Gastrocnemius medialis (tissue), 4 donors: Measurements from ENCODE around the gene EFCAB9.

Experiments used
- POLR2A ChIP-seq, 2 donors: fragments of 450-650 bp; IDR thresholded peaks; one replicate each; pipeline ENCODE4 v1.6.1; 2017; ENCODE audit warnings: antibody characterized with exemption in 2 of 2, mild to moderate bottlenecking in 2 of 2, moderate library complexity in 2 of 2
- TF ChIP-seq, protein P1 (sequence below), 5 experiments: fragments of 450-650 bp in 3 of 5; fragments of 200-600 bp in 2 of 5; sonication (generic) in 2 of 5; IDR thresholded peaks in 4 of 5; conservative IDR thresholded peaks in 1 of 5; 1 replicate in 4 of 5; 2 replicates in 1 of 5; pipeline ENCODE4 v1.5.1; 2016 to 2019; ENCODE audit warnings: antibody characterized with exemption in 5 of 5, mild to moderate bottlenecking in 3 of 5, moderate library complexity in 3 of 5

DNA sequence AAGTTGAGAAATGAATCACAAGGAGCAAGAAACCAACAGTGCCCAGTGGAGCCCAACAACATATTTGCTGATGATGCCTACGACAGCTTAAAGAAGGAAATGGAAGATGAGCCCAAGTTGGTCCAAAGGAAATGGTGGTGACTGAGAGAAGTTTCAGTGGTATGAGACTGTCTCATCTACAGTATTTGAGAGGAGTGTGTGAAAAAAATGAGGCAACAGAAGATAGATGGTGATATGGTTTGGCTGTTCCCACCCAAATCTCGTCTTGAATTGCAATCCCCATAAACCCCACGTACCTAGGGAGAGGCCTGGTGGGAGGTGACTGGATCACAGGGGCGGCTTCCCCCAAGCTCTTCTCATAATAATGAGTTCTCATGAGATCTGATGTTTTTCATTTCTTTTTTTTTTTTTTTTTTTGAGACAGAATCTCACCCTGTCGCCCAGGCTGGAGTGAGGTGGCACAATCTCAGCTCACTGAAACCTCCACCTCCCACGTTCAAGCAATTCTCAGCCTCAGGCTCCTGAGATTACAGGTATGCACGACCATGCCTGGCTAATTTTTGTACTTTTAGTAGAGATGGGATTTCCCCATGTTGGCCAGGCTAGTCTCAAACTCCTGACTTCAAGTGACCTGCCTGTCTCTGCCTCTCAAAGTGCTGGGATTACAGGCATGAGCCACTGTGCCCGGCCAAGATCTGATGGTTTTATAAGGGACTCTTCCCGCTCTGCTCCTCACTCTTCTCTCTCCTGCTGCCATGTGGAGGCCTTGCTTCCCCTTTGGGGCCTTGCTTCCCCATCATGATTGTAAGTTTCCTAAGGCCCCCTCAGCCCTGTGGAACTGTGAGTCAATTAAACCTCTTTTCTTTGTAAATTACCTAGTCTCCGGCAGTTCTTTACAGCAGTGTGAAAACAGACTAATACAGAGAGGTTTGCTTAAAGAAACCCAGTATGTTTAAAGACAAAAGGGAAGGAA lies 30.2 kb downstream of the EFCAB9 start:
- TF ChIP-seq, protein P1, sequence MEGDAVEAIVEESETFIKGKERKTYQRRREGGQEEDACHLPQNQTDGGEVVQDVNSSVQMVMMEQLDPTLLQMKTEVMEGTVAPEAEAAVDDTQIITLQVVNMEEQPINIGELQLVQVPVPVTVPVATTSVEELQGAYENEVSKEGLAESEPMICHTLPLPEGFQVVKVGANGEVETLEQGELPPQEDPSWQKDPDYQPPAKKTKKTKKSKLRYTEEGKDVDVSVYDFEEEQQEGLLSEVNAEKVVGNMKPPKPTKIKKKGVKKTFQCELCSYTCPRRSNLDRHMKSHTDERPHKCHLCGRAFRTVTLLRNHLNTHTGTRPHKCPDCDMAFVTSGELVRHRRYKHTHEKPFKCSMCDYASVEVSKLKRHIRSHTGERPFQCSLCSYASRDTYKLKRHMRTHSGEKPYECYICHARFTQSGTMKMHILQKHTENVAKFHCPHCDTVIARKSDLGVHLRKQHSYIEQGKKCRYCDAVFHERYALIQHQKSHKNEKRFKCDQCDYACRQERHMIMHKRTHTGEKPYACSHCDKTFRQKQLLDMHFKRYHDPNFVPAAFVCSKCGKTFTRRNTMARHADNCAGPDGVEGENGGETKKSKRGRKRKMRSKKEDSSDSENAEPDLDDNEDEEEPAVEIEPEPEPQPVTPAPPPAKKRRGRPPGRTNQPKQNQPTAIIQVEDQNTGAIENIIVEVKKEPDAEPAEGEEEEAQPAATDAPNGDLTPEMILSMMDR (IDR thresholded peaks at IDR 0.05 in 4 of 5, conservative IDR thresholded peaks at IDR 0.05 in 1 of 5): no peak
- no peak for TF ChIP-seq POLR2A (IDR thresholded peaks at IDR 0.05)
